Smooth muscle cell of the umbilical artery (primary cell): ENCODE measurements around the gene AKR1C1. TPM values are rescaled to one million over a fixed set of nuclear protein-coding genes. Genes with fewer than 3 reads are reported as not detected.

Experiments used
- total RNA-seq: library from RNA; depleted of rRNA; stranded (reverse); fragments of >200 nt; gene quantifications from 2 replicates; pipeline ENCODE4 v1.2.3, GENCODE V29; 2014

The AKR1C1 gene
- total RNA-seq = 6.8 and 8.3 TPM in 2 replicates

GRCh38 chr10:4962876-4963814, at the start of gene AKR1C1:
Gene AKR1C1 (plus strand): TSS chr10:4963415. CDS start chr10:4963445, 30 bp downstream.

GRCh38 chr10:5003127-5004029, 40.2 kb downstream of the AKR1C1 start, which contains the start of gene AKR1C2:
Gene AKR1C2 (minus strand): TSS chr10:5003857. CDS start chr10:5003835, 22 bp downstream.

Other genes starting within 250 kb of the AKR1C1 start
- 11.9 and 22.6 TPM in 2 replicates for gene AKR1E2, start 137.2 kb upstream of the AKR1C1 start, total RNA-seq
- 1.2 and 1.7 TPM in 2 replicates for gene AKR1C2, start 40.4 kb downstream of the AKR1C1 start, total RNA-seq
- gene AKR1C3, start 131.0 kb downstream of the AKR1C1 start, total RNA-seq = 1.2 TPM in 2 replicates
- not detected in 2 replicates for gene AKR1C8, start 221.7 kb downstream of the AKR1C1 start, total RNA-seq
- not detected in 2 replicates for gene AKR1C4, start 233.4 kb downstream of the AKR1C1 start, total RNA-seq